Smooth muscle cell (in vitro differentiated cells): ENCODE measurements around the gene CDH23. TPM values are rescaled to one million over a fixed set of nuclear protein-coding genes. Genes with fewer than 3 reads are reported as not detected.

Experiments used
- DNase-seq: peaks from one replicate; lab custom pipeline; 2025; ENCODE audit not compliant: unreplicated experiment; lab: John Stamatoyannopoulos, UW
- H2AFZ ChIP-seq: fragments of 200-600 bp; sonication (generic); 2 replicates; pipeline ENCODE4 v1.6.0; 2016; ENCODE audit warnings: antibody characterized with exemption, low read depth, mild to moderate bottlenecking
- H3F3A ChIP-seq: fragments of 200-600 bp; sonication (generic); 2 replicates; pipeline ENCODE4 v1.6.0; 2017; ENCODE audit warnings: antibody characterized with exemption, low read depth
- H3K27ac ChIP-seq: fragments of 200-600 bp; sonication (generic); 2 replicates; pipeline ENCODE4 v1.5.1; 2016; ENCODE audit warnings: low read depth, mild to moderate bottlenecking
- H3K27me3 ChIP-seq: fragments of 200-600 bp; sonication (generic); 2 replicates; pipeline ENCODE4 v1.6.1; 2016; ENCODE audit warnings: low read depth, mild to moderate bottlenecking
- H3K36me3 ChIP-seq: fragments of 200-600 bp; sonication (generic); 2 replicates; pipeline ENCODE4 v1.5.1; 2016; ENCODE audit warnings: low read depth
- H3K4me1 ChIP-seq: fragments of 200-600 bp; sonication (generic); 2 replicates; pipeline ENCODE4 v1.5.1; 2016; ENCODE audit warnings: low read depth
- H3K4me2 ChIP-seq: fragments of 200-600 bp; sonication (generic); 2 replicates; pipeline ENCODE4 v1.6.0; 2016; ENCODE audit warnings: mild to moderate bottlenecking
- H3K4me3 ChIP-seq: fragments of 200-600 bp; sonication (generic); 2 replicates; pipeline ENCODE4 v1.5.1; 2016; ENCODE audit warnings: mild to moderate bottlenecking
- H3K79me2 ChIP-seq: fragments of 200-600 bp; sonication (generic); 2 replicates; pipeline ENCODE4 v1.6.0; 2016; ENCODE audit warnings: low read depth, mild to moderate bottlenecking
- H3K9ac ChIP-seq: fragments of 200-600 bp; sonication (generic); 2 replicates; pipeline ENCODE4 v1.6.0; 2016; ENCODE audit warnings: low read depth
- H3K9me3 ChIP-seq: fragments of 200-600 bp; sonication (generic); replicated peaks from 2 replicates; pipeline ENCODE4 v1.5.1; 2016; ENCODE audit warnings: low read depth
- H4K20me1 ChIP-seq: fragments of 200-600 bp; sonication (generic); 2 replicates; pipeline ENCODE4 v1.6.0; 2016; ENCODE audit warnings: low read depth
- CTCF ChIP-seq: fragments of 200-600 bp; sonication (generic); IDR thresholded peaks from 2 replicates; pipeline ENCODE4 v1.5.1; 2017; ENCODE audit warnings: borderline replicate concordance, mild to moderate bottlenecking, antibody characterized with exemption; ENCODE audit not compliant: insufficient read depth, poor library complexity, severe bottlenecking
- WGBS: methylation state at CpG from one replicate; pipeline ENCODE4 v1.1.7; 2016; ENCODE audit warnings: low lambda C conversion rate; 5-methylcytosine and 5-hydroxymethylcytosine counted together
- polyA plus RNA-seq: library from polyadenylated mRNA; unstranded; fragments of >200 nt; fragmentation: Nextera tagmentation; extraction: Ambion mirVana; gene quantifications from 2 replicates; pipeline ENCODE4 v1.2.1, GENCODE V29; 2016
- total RNA-seq: library from RNA; depleted of rRNA; stranded (reverse); fragments of >200 nt; gene quantifications from 2 replicates; pipeline ENCODE4 v1.2.3, GENCODE V29; 2014

CDH23 gene
- total and polyA plus RNA-seq, 2 experiments from 2014 or later: 0.99 to 2.5 TPM

GRCh38 chr10:71698737-71699136, 302.0 kb downstream of the CDH23 start:
- no peaks in the 10 kb centered on the region for H3K36me3 ChIP-seq
- H3K9ac ChIP-seq: no peak overlapping the region
- H3F3A ChIP-seq: no peaks in the 10 kb centered on the region
- no peak overlapping the region for H3K4me2 ChIP-seq
- H3K9me3 ChIP-seq: no peaks in the 10 kb centered on the region
- no peak overlapping the region for H2AFZ ChIP-seq
- H3K27me3 ChIP-seq: peaks cover 12% of the 10 kb centered on the region
- H3K4me1 ChIP-seq: no peaks in the 10 kb centered on the region
- DNase-seq: no peak
- 87% methylated on average over 5 of the region's 5 CpGs for WGBS
- no peak overlapping the region for H3K27ac ChIP-seq
- no peak overlapping the region for H3K4me3 ChIP-seq
- H4K20me1 ChIP-seq: no peaks in the 10 kb centered on the region
- no peaks in the 10 kb centered on the region for H3K79me2 ChIP-seq
- TF ChIP-seq CTCF: no peak

GRCh38 chr10:71700731-71701368, 304.1 kb downstream of the CDH23 start:
- Histone ChIP-seq H3K9ac (no peak overlapping the region), H3K4me2 (no peak overlapping the region), H3K27ac (no peak overlapping the region), H3K27me3 (peaks cover 12% of the 10 kb centered on the region), H3K4me1 (no peaks in the 10 kb centered on the region), H3K79me2 (no peaks in the 10 kb centered on the region), H3K4me3 (no peak overlapping the region), H2AFZ (no peak overlapping the region), H3F3A (no peaks in the 10 kb centered on the region), H3K36me3 (no peaks in the 10 kb centered on the region), H3K9me3 (no peaks in the 10 kb centered on the region), H4K20me1 (no peaks in the 10 kb centered on the region)
- WGBS: 84% methylated on average over 11 of the region's 11 CpGs
- no peak for TF ChIP-seq CTCF
- DNase-seq: no peak

GRCh38 chr10:71701496-71702132, 304.9 kb downstream of the CDH23 start:
- no peak for TF ChIP-seq CTCF
- no peak overlapping the region for H3K9ac ChIP-seq
- DNase-seq: no peak
- H3K4me3 ChIP-seq: no peak overlapping the region
- no peaks in the 10 kb centered on the region for H3K79me2 ChIP-seq
- H3K4me1 ChIP-seq: no peaks in the 10 kb centered on the region
- no peaks in the 10 kb centered on the region for H3K36me3 ChIP-seq
- H3K9me3 ChIP-seq: no peaks in the 10 kb centered on the region
- no peak overlapping the region for H2AFZ ChIP-seq
- no peak overlapping the region for H3K4me2 ChIP-seq
- no peaks in the 10 kb centered on the region for H4K20me1 ChIP-seq
- H3F3A ChIP-seq: no peaks in the 10 kb centered on the region
- H3K27ac ChIP-seq: no peak overlapping the region
- H3K27me3 ChIP-seq: peaks cover 12% of the 10 kb centered on the region
- 90% methylated on average over 10 of the region's 11 CpGs for WGBS

- Histone ChIP-seq H3K4me3 (no peak overlapping the region), H2AFZ (no peak overlapping the region), H4K20me1 (no peaks in the 10 kb centered on the region), H3K79me2 (no peaks in the 10 kb centered on the region), H3K36me3 (no peaks in the 10 kb centered on the region), H3F3A (no peaks in the 10 kb centered on the region), H3K27me3 (peaks cover 10% of the 10 kb centered on the region), H3K27ac (no peak overlapping the region), H3K9me3 (no peaks in the 10 kb centered on the region), H3K4me1 (no peaks in the 10 kb centered on the region), H3K4me2 (no peak overlapping the region), H3K9ac (no peak overlapping the region)
- no peak for TF ChIP-seq CTCF
- 95% methylated on average over 11 of the region's 11 CpGs for WGBS
- no peak for DNase-seq
These were observed 306.9 kb downstream of the CDH23 start for GRCh38 chr10:71703577-71703976.
